PFSK-1 (cell line): ENCODE measurements around the gene ANKRD10.

Experiments
- FOXP2 ChIP-seq: optimal IDR thresholded peaks from 2 replicates; pipeline ENCODE3; 2011; ENCODE audit warnings: borderline replicate concordance, control low read depth, inconsistent platforms; ENCODE audit not compliant: insufficient read depth; ENCODE audit errors: extremely low read length, extremely low read depth
- POLR2AphosphoS5 ChIP-seq: IDR thresholded peaks from 2 replicates; pipeline ENCODE4 v1.6.1; 2012; ENCODE audit warnings: low read depth, mild to moderate bottlenecking, control low read depth, low read length, moderate library complexity
- SIN3A ChIP-seq: IDR thresholded peaks from 2 replicates; pipeline ENCODE4 v1.6.1; 2012; ENCODE audit warnings: mild to moderate bottlenecking, low read length, moderate library complexity, borderline replicate concordance; ENCODE audit not compliant: insufficient read depth
- TAF1 ChIP-seq: IDR thresholded peaks from 2 replicates; pipeline ENCODE4 v1.6.1; 2012; ENCODE audit warnings: low read length, control low read depth, borderline replicate concordance; ENCODE audit not compliant: insufficient read depth
- TF ChIP-seq, protein P1 (sequence below), 2 experiments: IDR thresholded peaks; 2 replicates each; pipeline versions ENCODE4 v1.6.1 to v1.8.0; 2011 to 2012; ENCODE audit warnings: low read depth in 2 of 2, low read length in 2 of 2, control low read depth in 1 of 2, inconsistent platforms in 1 of 2, mild to moderate bottlenecking in 1 of 2, moderate library complexity in 1 of 2; ENCODE audit not compliant: insufficient read depth in 1 of 2

DNA sequence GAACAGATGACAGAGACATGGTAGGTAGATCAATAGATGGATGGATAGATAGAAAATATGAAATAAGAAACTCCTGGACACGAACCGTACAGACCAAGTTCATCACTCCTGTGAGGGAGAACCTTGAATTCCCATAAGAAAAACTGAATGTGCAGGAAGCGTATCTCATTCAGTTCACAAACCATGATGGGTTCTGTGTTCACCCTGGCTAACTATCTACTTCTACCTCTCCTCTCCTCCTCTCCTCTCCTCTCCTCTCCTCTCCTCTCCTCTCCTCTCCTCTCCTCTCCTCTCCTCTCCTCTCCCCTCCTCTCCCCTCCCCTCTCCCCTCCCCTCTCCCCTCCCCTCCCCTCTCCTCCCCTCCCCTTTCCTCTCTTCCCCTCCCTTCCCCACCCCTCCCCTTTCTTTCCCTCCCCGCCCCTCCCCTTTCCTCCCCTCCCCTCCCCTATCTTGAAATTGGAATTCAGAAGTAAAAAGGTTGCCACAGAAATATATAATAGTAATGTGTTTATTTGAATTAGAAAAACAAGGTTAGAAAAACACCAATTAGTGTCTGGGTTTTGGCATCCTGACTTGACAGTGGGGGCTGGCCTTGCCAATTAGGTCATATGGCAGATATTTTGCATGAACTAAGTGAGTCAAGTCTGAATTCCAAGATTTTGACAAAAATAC is 75.9 kb downstream of the ANKRD10 start:
- TF ChIP-seq TAF1 (no peak), POLR2AphosphoS5 (no peak), SIN3A (no peak), FOXP2 (no peak)
- TF ChIP-seq, protein P1, sequence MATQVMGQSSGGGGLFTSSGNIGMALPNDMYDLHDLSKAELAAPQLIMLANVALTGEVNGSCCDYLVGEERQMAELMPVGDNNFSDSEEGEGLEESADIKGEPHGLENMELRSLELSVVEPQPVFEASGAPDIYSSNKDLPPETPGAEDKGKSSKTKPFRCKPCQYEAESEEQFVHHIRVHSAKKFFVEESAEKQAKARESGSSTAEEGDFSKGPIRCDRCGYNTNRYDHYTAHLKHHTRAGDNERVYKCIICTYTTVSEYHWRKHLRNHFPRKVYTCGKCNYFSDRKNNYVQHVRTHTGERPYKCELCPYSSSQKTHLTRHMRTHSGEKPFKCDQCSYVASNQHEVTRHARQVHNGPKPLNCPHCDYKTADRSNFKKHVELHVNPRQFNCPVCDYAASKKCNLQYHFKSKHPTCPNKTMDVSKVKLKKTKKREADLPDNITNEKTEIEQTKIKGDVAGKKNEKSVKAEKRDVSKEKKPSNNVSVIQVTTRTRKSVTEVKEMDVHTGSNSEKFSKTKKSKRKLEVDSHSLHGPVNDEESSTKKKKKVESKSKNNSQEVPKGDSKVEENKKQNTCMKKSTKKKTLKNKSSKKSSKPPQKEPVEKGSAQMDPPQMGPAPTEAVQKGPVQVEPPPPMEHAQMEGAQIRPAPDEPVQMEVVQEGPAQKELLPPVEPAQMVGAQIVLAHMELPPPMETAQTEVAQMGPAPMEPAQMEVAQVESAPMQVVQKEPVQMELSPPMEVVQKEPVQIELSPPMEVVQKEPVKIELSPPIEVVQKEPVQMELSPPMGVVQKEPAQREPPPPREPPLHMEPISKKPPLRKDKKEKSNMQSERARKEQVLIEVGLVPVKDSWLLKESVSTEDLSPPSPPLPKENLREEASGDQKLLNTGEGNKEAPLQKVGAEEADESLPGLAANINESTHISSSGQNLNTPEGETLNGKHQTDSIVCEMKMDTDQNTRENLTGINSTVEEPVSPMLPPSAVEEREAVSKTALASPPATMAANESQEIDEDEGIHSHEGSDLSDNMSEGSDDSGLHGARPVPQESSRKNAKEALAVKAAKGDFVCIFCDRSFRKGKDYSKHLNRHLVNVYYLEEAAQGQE (IDR thresholded peaks at IDR 0.05; ENCODE audit: insufficient read depth in 1 of 2, low read depth in 2 of 2, low read length in 2 of 2): no peak
